ENCODE data around the gene ACTC1.

ACTC1 gene

DNA sequence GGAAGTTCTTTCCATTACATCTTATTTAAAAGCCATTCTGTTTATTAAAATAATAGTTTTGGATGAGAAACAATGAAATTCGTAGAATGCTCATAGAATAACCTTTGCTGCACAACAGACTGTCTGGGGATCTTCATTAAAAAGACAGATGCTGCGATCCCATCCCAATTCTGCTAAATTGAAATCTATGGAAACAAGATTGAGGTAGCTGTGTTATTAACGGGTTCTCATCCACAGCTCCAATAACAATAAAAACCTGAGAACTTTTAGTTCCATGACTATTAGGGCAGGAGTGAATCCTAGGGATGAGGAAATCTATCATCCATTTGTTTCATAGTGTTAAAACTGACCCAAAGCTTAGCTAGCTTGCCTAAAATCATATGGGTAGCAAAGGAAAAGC, 38.1 kb downstream of the ACTC1 start:
- no peak for DNase-seq (ENCODE audit: low spot score)

GRCh38 chr15:34755419-34755773, 40.0 kb downstream of the ACTC1 start:
- DNase-seq (ENCODE audit: low spot score): no peak

GRCh38 chr15:34754674-34755418, 40.5 kb downstream of the ACTC1 start, which contains the start of gene GJD2:
TSS of gene GJD2 (minus strand) at chr15:34754998. CDS start at chr15:34754488, 510 bp downstream.
- no peak for DNase-seq (ENCODE audit: low spot score)

- no peak for DNase-seq (ENCODE audit: low spot score)
Measured at GRCh38 chr15:34754171-34754601, 41.2 kb downstream of the ACTC1 start.

DNA sequence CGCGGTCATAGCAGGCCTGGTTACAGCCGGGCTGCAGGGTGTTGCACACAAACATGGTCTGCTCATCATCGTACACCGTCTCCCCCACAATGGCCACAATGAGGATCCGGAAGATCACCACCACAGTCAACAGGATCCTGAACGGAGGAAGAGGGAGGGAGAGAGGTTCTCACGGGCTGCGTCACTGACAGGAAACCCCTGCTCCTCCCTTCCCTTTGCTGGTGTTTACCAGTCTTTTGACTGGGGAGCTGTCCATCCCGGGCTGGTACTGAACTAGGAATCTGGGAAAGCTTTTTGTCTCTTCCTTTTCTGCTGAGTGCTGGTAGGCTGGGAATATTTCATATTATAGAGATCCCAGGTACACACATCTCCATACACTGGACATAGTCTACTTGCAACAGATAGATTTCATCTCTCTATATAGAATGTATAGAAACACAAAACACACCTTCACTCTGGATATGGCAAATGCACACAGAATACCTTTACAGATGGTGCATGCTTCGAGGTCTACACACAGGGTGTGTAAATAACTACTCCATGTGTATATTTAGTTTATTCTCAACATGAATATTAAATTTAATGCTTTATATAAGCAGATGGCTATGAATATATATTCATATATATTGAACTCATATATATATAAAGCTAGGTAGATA, 42.0 kb downstream of the ACTC1 start:
- peak; percentile 36 for DNase-seq (ENCODE audit: low spot score)

DNA sequence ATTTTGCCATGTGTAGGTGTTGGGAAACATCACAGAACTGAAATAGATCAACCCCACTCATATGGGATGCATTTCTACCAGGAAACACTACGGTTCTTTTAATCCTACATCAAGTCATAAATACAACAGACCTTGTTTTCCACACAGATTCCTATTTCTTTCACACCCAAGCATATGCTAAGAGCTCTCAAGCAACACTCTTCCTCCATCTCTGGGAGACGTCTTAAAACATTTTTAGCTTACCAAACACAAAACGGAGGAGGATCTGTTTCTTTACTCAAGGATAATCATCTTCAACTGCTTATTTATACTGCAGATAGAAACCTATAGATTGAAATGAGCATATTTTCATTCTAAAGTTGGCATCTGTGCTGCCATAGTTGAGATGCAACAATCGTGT, 45.7 kb downstream of the ACTC1 start:
- DNase-seq (ENCODE audit: low spot score): no peak

All from HuH-7.5 (cell line).